WTC11 (cell line): ENCODE data around the gene HAPSTR1.

ENCODE experiments used
- CDX4 ChIP-seq: fragments of 250-450 bp; sonication (Bioruptor Pico); IDR thresholded peaks from 2 replicates; pipeline ENCODE4 v1.9.0; 2021; ENCODE audit warnings: moderate library complexity, mild to moderate bottlenecking, inconsistent platforms, borderline replicate concordance
- SP1 ChIP-seq: sonication (generic); formaldehyde crosslinking; conservative IDR thresholded peaks from 2 replicates; pipeline ENCODE4 v1.8.1; 2022; ENCODE audit warnings: missing genetic modification reagents
- ZNF121 ChIP-seq: sonication (generic); formaldehyde crosslinking; IDR thresholded peaks from 2 replicates; pipeline ENCODE4 v1.8.0; 2023; ENCODE audit warnings: missing genetic modification reagents
- ZNF138 ChIP-seq: sonication (generic); formaldehyde crosslinking; conservative IDR thresholded peaks from 2 replicates; pipeline ENCODE4 v1.8.1; 2022; ENCODE audit warnings: mild to moderate bottlenecking, moderate library complexity, missing genetic modification reagents
- TF ChIP-seq, protein P1 (sequence below): sonication (generic); formaldehyde crosslinking; conservative IDR thresholded peaks from 2 replicates; pipeline ENCODE4 v1.8.1; 2022; ENCODE audit warnings: mild to moderate bottlenecking, missing genetic modification reagents
- TF ChIP-seq, protein P2 (sequence below): sonication (generic); formaldehyde crosslinking; IDR thresholded peaks from 2 replicates; pipeline ENCODE4 v1.8.1; 2022; ENCODE audit warnings: mild to moderate bottlenecking, moderate library complexity, missing genetic modification reagents
- TF ChIP-seq, protein P3 (sequence below): fragments of 200-600 bp; IDR thresholded peaks from 2 replicates; pipeline ENCODE4 v1.8.0; 2022; ENCODE audit warnings: antibody characterized with exemption
- TF ChIP-seq, protein P4 (sequence below): sonication (generic); formaldehyde crosslinking; IDR thresholded peaks from 2 replicates; pipeline ENCODE4 v1.8.0; 2022; ENCODE audit warnings: missing genetic modification reagents
- TF ChIP-seq, protein P5 (sequence below): fragments of 250-450 bp; sonication (Bioruptor Pico); IDR thresholded peaks from 2 replicates; pipeline ENCODE4 v1.9.0; 2021; ENCODE audit warnings: mild to moderate bottlenecking, borderline replicate concordance

DNA sequence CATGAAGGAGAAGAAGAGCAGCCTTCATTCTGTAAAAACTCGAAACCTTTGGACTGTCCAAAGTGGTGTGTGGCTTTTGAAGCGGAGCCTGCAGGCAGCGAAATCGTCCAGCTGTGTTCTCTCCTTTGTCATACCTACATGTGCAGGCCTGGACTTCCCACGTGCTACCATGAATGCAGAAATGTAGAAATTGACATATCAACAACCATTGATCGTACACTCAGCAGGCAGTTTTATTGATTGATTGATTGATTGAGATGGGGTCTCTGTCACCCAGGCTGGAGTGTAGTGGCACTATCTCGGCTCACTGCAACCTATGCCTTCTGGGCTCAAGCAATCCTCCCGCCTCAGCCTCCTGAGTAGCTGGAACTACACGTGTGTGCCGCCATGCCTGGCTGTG, 2.6 kb upstream of the HAPSTR1 start:
- TF ChIP-seq, protein P1, sequence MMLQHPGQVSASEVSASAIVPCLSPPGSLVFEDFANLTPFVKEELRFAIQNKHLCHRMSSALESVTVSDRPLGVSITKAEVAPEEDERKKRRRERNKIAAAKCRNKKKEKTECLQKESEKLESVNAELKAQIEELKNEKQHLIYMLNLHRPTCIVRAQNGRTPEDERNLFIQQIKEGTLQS (CRISPR knock-in tag): no peak
- TF ChIP-seq, protein P2, sequence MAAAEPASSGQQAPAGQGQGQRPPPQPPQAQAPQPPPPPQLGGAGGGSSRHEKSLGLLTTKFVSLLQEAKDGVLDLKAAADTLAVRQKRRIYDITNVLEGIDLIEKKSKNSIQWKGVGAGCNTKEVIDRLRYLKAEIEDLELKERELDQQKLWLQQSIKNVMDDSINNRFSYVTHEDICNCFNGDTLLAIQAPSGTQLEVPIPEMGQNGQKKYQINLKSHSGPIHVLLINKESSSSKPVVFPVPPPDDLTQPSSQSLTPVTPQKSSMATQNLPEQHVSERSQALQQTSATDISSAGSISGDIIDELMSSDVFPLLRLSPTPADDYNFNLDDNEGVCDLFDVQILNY (CRISPR knock-in tag): no peak
- TF ChIP-seq ZNF138 (CRISPR knock-in tag) (no peak), SP1 (no peak), ZNF121 (CRISPR knock-in tag) (no peak), CDX4 (CRISPR knock-in tag) (no peak)
- TF ChIP-seq, protein P3, sequence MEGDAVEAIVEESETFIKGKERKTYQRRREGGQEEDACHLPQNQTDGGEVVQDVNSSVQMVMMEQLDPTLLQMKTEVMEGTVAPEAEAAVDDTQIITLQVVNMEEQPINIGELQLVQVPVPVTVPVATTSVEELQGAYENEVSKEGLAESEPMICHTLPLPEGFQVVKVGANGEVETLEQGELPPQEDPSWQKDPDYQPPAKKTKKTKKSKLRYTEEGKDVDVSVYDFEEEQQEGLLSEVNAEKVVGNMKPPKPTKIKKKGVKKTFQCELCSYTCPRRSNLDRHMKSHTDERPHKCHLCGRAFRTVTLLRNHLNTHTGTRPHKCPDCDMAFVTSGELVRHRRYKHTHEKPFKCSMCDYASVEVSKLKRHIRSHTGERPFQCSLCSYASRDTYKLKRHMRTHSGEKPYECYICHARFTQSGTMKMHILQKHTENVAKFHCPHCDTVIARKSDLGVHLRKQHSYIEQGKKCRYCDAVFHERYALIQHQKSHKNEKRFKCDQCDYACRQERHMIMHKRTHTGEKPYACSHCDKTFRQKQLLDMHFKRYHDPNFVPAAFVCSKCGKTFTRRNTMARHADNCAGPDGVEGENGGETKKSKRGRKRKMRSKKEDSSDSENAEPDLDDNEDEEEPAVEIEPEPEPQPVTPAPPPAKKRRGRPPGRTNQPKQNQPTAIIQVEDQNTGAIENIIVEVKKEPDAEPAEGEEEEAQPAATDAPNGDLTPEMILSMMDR: no peak
- TF ChIP-seq, protein P4, sequence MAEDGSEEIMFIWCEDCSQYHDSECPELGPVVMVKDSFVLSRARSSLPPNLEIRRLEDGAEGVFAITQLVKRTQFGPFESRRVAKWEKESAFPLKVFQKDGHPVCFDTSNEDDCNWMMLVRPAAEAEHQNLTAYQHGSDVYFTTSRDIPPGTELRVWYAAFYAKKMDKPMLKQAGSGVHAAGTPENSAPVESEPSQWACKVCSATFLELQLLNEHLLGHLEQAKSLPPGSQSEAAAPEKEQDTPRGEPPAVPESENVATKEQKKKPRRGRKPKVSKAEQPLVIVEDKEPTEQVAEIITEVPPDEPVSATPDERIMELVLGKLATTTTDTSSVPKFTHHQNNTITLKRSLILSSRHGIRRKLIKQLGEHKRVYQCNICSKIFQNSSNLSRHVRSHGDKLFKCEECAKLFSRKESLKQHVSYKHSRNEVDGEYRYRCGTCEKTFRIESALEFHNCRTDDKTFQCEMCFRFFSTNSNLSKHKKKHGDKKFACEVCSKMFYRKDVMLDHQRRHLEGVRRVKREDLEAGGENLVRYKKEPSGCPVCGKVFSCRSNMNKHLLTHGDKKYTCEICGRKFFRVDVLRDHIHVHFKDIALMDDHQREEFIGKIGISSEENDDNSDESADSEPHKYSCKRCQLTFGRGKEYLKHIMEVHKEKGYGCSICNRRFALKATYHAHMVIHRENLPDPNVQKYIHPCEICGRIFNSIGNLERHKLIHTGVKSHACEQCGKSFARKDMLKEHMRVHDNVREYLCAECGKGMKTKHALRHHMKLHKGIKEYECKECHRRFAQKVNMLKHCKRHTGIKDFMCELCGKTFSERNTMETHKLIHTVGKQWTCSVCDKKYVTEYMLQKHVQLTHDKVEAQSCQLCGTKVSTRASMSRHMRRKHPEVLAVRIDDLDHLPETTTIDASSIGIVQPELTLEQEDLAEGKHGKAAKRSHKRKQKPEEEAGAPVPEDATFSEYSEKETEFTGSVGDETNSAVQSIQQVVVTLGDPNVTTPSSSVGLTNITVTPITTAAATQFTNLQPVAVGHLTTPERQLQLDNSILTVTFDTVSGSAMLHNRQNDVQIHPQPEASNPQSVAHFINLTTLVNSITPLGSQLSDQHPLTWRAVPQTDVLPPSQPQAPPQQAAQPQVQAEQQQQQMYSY (CRISPR knock-in tag): no peak
- TF ChIP-seq, protein P5, sequence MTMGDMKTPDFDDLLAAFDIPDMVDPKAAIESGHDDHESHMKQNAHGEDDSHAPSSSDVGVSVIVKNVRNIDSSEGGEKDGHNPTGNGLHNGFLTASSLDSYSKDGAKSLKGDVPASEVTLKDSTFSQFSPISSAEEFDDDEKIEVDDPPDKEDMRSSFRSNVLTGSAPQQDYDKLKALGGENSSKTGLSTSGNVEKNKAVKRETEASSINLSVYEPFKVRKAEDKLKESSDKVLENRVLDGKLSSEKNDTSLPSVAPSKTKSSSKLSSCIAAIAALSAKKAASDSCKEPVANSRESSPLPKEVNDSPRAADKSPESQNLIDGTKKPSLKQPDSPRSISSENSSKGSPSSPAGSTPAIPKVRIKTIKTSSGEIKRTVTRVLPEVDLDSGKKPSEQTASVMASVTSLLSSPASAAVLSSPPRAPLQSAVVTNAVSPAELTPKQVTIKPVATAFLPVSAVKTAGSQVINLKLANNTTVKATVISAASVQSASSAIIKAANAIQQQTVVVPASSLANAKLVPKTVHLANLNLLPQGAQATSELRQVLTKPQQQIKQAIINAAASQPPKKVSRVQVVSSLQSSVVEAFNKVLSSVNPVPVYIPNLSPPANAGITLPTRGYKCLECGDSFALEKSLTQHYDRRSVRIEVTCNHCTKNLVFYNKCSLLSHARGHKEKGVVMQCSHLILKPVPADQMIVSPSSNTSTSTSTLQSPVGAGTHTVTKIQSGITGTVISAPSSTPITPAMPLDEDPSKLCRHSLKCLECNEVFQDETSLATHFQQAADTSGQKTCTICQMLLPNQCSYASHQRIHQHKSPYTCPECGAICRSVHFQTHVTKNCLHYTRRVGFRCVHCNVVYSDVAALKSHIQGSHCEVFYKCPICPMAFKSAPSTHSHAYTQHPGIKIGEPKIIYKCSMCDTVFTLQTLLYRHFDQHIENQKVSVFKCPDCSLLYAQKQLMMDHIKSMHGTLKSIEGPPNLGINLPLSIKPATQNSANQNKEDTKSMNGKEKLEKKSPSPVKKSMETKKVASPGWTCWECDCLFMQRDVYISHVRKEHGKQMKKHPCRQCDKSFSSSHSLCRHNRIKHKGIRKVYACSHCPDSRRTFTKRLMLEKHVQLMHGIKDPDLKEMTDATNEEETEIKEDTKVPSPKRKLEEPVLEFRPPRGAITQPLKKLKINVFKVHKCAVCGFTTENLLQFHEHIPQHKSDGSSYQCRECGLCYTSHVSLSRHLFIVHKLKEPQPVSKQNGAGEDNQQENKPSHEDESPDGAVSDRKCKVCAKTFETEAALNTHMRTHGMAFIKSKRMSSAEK (CRISPR knock-in tag): no peak
